SK-N-SH treated with all-trans-retinoic acid at 6 μM for 48 hours (cell line): ENCODE results near the gene WDR5.

Experiments used
- ATAC-seq: fragments of 200-7000 bp; cut with Tn5 transposase; 3 replicates; pipeline ENCODE4 v1.9.1; 2020; ENCODE audit warnings: mild to moderate bottlenecking, moderate library complexity
- ARNTL ChIP-seq: fragments of 450-650 bp; formaldehyde crosslinking; IDR thresholded peaks from 2 replicates; pipeline ENCODE4 v1.5.0; 2020; ENCODE audit warnings: low read depth, mild to moderate bottlenecking, moderate library complexity, borderline replicate concordance
- BACH2 ChIP-seq: fragments of 250-450 bp; sonication (Bioruptor Pico); IDR thresholded peaks from 2 replicates; pipeline ENCODE4 v1.9.0; 2021; ENCODE audit warnings: mild to moderate bottlenecking, borderline replicate concordance
- CSDC2 ChIP-seq: fragments of 250-450 bp; sonication (Bioruptor Pico); IDR thresholded peaks from 2 replicates; pipeline ENCODE4 v1.5.0; 2020; ENCODE audit warnings: mild to moderate bottlenecking, moderate library complexity
- ESRRG ChIP-seq: fragments of 250-450 bp; sonication (Bioruptor Pico); IDR thresholded peaks from 2 replicates; pipeline ENCODE4 v1.6.1; 2021; ENCODE audit warnings: mild to moderate bottlenecking
- GLIS3 ChIP-seq: fragments of 250-450 bp; sonication (Bioruptor Pico); IDR thresholded peaks from 2 replicates; pipeline ENCODE4 v1.5.0; 2020; ENCODE audit warnings: mild to moderate bottlenecking, moderate library complexity
- ISL1 ChIP-seq: fragments of 250-450 bp; sonication (Bioruptor Pico); IDR thresholded peaks from 2 replicates; pipeline ENCODE4 v2.1.2; 2022; ENCODE audit warnings: mild to moderate bottlenecking, moderate library complexity
- OSR1 ChIP-seq: fragments of 250-450 bp; sonication (Bioruptor Pico); IDR thresholded peaks from 2 replicates; pipeline ENCODE4 v1.8.0; 2022; ENCODE audit warnings: moderate library complexity, mild to moderate bottlenecking, inconsistent platforms
- PPARA ChIP-seq: fragments of 250-450 bp; sonication (Bioruptor Pico); IDR thresholded peaks from 2 replicates; pipeline ENCODE4 v1.5.0; 2020; ENCODE audit warnings: mild to moderate bottlenecking, borderline replicate concordance
- RARB ChIP-seq: fragments of 250-450 bp; sonication (Bioruptor Pico); IDR thresholded peaks from 2 replicates; pipeline ENCODE4 v1.8.0; 2021; ENCODE audit warnings: mild to moderate bottlenecking, moderate library complexity
- SNAI2 ChIP-seq: fragments of 250-450 bp; sonication (Bioruptor Pico); IDR thresholded peaks from 2 replicates; pipeline ENCODE4 v1.5.0; 2020; ENCODE audit warnings: mild to moderate bottlenecking, moderate library complexity
- TCF4 ChIP-seq: fragments of 250-450 bp; sonication (Bioruptor Pico); IDR thresholded peaks from 2 replicates; pipeline ENCODE4 v1.8.0; 2021; ENCODE audit warnings: mild to moderate bottlenecking, moderate library complexity, borderline replicate concordance
- TOX ChIP-seq: fragments of 250-450 bp; sonication (Bioruptor Pico); IDR thresholded peaks from 2 replicates; pipeline ENCODE4 v1.8.0; 2021; ENCODE audit warnings: mild to moderate bottlenecking, moderate library complexity, borderline replicate concordance
- ZC3H10 ChIP-seq: fragments of 250-450 bp; sonication (Bioruptor Pico); IDR thresholded peaks from 2 replicates; pipeline ENCODE4 v1.5.1; 2021; ENCODE audit warnings: mild to moderate bottlenecking, moderate library complexity
- ZFP3 ChIP-seq: fragments of 250-450 bp; sonication (Bioruptor Pico); IDR thresholded peaks from 2 replicates; pipeline ENCODE4 v1.5.0; 2020; ENCODE audit warnings: mild to moderate bottlenecking, moderate library complexity
- ZFP30 ChIP-seq: fragments of 450-650 bp; formaldehyde crosslinking; IDR thresholded peaks from 2 replicates; pipeline ENCODE4 v1.5.0; 2022; ENCODE audit warnings: mild to moderate bottlenecking, moderate library complexity
- ZNF565 ChIP-seq: fragments of 450-650 bp; formaldehyde crosslinking; conservative IDR thresholded peaks from 2 replicates; pipeline ENCODE4 v1.5.0; 2020; ENCODE audit warnings: low read depth, mild to moderate bottlenecking, moderate library complexity
- ZNF70 ChIP-seq: fragments of 450-650 bp; formaldehyde crosslinking; IDR thresholded peaks from 2 replicates; pipeline ENCODE4 v1.5.0; 2020; ENCODE audit warnings: mild to moderate bottlenecking, moderate library complexity
- ZNF8 ChIP-seq: fragments of 450-650 bp; formaldehyde crosslinking; IDR thresholded peaks from 2 replicates; pipeline ENCODE4 v1.5.0; 2020; ENCODE audit warnings: mild to moderate bottlenecking, moderate library complexity
- TF ChIP-seq, protein P1 (sequence below): fragments of 250-450 bp; sonication (Bioruptor Pico); IDR thresholded peaks from 2 replicates; pipeline ENCODE4 v1.5.1; 2020; ENCODE audit warnings: low read depth, mild to moderate bottlenecking, moderate library complexity
- TF ChIP-seq, protein P2 (sequence below): fragments of 250-450 bp; sonication (Bioruptor Pico); IDR thresholded peaks from 2 replicates; pipeline ENCODE4 v1.5.1; 2021; ENCODE audit warnings: mild to moderate bottlenecking, moderate library complexity
- TF ChIP-seq, protein P3 (sequence below): fragments of 250-450 bp; sonication (Bioruptor Pico); IDR thresholded peaks from 2 replicates; pipeline ENCODE4 v1.8.0; 2021; ENCODE audit warnings: low read depth, mild to moderate bottlenecking, moderate library complexity, borderline replicate concordance
- TF ChIP-seq, protein P4 (sequence below): fragments of 250-450 bp; sonication (Bioruptor Pico); IDR thresholded peaks from 2 replicates; pipeline ENCODE4 v1.5.0; 2020; ENCODE audit warnings: mild to moderate bottlenecking, moderate library complexity

WDR5 gene

DNA sequence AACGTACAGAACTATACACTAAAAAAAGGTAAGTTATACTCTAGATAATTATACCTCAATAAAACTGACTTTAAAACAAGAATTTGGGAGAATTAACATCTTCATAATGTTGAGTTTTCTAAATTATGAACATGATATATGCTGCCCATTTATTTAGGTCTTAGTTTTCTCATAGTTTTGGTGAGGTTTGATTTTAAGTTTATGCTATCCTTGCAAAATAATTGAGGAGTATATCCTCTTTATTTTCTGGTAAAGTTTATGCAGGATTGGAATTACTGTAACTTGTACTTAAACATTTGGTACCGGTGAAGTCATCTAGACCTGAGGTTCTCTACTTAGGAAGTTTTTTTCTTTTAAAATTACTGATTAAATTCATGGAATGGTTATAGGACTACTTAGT, 67.3 kb downstream of the WDR5 start:
- TF ChIP-seq ARNTL (CRISPR knock-in tag) (no peak), ZNF8 (CRISPR knock-in tag) (no peak), ZFP3 (CRISPR knock-in tag) (no peak), ZNF70 (no peak), ZNF565 (CRISPR knock-in tag) (no peak), ZFP30 (no peak), BACH2 (CRISPR knock-in tag) (no peak), CSDC2 (no peak), SNAI2 (CRISPR knock-in tag) (no peak), GLIS3 (CRISPR knock-in tag) (no peak), RARB (no peak), TOX (CRISPR knock-in tag) (no peak), OSR1 (no peak), PPARA (CRISPR knock-in tag) (no peak), ISL1 (no peak), ESRRG (no peak)
- TF ChIP-seq, protein P1, sequence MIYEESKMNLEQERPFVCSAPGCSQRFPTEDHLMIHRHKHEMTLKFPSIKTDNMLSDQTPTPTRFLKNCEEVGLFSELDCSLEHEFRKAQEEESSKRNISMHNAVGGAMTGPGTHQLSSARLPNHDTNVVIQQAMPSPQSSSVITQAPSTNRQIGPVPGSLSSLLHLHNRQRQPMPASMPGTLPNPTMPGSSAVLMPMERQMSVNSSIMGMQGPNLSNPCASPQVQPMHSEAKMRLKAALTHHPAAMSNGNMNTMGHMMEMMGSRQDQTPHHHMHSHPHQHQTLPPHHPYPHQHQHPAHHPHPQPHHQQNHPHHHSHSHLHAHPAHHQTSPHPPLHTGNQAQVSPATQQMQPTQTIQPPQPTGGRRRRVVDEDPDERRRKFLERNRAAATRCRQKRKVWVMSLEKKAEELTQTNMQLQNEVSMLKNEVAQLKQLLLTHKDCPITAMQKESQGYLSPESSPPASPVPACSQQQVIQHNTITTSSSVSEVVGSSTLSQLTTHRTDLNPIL (CRISPR knock-in tag), result no peak
- TF ChIP-seq, protein P2, sequence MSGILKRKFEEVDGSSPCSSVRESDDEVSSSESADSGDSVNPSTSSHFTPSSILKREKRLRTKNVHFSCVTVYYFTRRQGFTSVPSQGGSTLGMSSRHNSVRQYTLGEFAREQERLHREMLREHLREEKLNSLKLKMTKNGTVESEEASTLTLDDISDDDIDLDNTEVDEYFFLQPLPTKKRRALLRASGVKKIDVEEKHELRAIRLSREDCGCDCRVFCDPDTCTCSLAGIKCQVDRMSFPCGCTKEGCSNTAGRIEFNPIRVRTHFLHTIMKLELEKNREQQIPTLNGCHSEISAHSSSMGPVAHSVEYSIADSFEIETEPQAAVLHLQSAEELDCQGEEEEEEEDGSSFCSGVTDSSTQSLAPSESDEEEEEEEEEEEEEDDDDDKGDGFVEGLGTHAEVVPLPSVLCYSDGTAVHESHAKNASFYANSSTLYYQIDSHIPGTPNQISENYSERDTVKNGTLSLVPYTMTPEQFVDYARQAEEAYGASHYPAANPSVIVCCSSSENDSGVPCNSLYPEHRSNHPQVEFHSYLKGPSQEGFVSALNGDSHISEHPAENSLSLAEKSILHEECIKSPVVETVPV (CRISPR knock-in tag), result no peak
- TF ChIP-seq, protein P3, sequence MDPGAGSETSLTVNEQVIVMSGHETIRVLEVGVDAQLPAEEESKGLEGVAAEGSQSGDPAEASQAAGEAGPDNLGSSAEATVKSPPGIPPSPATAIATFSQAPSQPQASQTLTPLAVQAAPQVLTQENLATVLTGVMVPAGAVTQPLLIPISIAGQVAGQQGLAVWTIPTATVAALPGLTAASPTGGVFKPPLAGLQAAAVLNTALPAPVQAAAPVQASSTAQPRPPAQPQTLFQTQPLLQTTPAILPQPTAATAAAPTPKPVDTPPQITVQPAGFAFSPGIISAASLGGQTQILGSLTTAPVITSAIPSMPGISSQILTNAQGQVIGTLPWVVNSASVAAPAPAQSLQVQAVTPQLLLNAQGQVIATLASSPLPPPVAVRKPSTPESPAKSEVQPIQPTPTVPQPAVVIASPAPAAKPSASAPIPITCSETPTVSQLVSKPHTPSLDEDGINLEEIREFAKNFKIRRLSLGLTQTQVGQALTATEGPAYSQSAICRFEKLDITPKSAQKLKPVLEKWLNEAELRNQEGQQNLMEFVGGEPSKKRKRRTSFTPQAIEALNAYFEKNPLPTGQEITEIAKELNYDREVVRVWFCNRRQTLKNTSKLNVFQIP (CRISPR knock-in tag), result no peak
- TF ChIP-seq, protein P4, sequence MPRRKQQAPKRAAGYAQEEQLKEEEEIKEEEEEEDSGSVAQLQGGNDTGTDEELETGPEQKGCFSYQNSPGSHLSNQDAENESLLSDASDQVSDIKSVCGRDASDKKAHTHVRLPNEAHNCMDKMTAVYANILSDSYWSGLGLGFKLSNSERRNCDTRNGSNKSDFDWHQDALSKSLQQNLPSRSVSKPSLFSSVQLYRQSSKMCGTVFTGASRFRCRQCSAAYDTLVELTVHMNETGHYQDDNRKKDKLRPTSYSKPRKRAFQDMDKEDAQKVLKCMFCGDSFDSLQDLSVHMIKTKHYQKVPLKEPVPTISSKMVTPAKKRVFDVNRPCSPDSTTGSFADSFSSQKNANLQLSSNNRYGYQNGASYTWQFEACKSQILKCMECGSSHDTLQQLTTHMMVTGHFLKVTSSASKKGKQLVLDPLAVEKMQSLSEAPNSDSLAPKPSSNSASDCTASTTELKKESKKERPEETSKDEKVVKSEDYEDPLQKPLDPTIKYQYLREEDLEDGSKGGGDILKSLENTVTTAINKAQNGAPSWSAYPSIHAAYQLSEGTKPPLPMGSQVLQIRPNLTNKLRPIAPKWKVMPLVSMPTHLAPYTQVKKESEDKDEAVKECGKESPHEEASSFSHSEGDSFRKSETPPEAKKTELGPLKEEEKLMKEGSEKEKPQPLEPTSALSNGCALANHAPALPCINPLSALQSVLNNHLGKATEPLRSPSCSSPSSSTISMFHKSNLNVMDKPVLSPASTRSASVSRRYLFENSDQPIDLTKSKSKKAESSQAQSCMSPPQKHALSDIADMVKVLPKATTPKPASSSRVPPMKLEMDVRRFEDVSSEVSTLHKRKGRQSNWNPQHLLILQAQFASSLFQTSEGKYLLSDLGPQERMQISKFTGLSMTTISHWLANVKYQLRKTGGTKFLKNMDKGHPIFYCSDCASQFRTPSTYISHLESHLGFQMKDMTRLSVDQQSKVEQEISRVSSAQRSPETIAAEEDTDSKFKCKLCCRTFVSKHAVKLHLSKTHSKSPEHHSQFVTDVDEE (CRISPR knock-in tag), result no peak
- no peak for ATAC-seq

DNA sequence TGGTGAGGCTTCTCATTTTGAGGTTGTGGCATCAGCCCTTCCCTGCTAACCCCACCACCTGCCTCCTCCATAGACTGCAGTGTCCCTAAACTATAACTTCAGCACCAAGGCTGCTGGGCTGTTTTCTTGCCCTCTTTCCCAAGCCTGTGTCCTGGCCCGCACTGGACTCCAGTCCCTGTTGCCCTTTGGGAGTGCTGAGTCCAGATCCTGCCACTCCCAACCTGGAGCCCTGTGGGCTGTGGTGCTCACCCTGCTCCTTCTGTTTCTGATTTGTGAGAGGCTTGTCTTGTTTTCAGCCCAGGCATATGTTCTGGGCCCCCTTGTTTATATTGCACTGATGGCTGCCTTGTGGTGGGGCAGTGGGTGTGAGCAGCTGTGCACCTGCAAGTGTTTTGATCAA, 68.2 kb downstream of the WDR5 start:
- TF ChIP-seq RARB, result no peak
- no peak for TF ChIP-seq SNAI2 (CRISPR knock-in tag)
- TF ChIP-seq ZNF565 (CRISPR knock-in tag), result no peak
- TF ChIP-seq TCF4, result no peak
- no peak for TF ChIP-seq PPARA (CRISPR knock-in tag)
- TF ChIP-seq ZNF70, result no peak
- no peak for TF ChIP-seq ZNF8 (CRISPR knock-in tag)
- TF ChIP-seq, protein P4 (CRISPR knock-in tag), result no peak
- TF ChIP-seq, protein P1 (CRISPR knock-in tag), result no peak
- no peak for TF ChIP-seq BACH2 (CRISPR knock-in tag)
- no peak for TF ChIP-seq ARNTL (CRISPR knock-in tag)
- no peak for TF ChIP-seq GLIS3 (CRISPR knock-in tag)
- TF ChIP-seq CSDC2, result no peak
- TF ChIP-seq ZC3H10 (CRISPR knock-in tag), result no peak
- no peak for TF ChIP-seq ISL1
- no peak for ATAC-seq
